VCaP (cell line): ENCODE measurements around the gene SOX15.

Source experiments
- H3K27ac ChIP-seq: fragments of 450-650 bp; 2 replicates; pipeline ENCODE4 v1.5.1; 2017
- CTCF ChIP-seq: fragments of 450-650 bp; conservative IDR thresholded peaks from 2 replicates; pipeline ENCODE4 v1.5.1; 2017; ENCODE audit warnings: mild to moderate bottlenecking, moderate library complexity

Gene SOX15

DNA sequence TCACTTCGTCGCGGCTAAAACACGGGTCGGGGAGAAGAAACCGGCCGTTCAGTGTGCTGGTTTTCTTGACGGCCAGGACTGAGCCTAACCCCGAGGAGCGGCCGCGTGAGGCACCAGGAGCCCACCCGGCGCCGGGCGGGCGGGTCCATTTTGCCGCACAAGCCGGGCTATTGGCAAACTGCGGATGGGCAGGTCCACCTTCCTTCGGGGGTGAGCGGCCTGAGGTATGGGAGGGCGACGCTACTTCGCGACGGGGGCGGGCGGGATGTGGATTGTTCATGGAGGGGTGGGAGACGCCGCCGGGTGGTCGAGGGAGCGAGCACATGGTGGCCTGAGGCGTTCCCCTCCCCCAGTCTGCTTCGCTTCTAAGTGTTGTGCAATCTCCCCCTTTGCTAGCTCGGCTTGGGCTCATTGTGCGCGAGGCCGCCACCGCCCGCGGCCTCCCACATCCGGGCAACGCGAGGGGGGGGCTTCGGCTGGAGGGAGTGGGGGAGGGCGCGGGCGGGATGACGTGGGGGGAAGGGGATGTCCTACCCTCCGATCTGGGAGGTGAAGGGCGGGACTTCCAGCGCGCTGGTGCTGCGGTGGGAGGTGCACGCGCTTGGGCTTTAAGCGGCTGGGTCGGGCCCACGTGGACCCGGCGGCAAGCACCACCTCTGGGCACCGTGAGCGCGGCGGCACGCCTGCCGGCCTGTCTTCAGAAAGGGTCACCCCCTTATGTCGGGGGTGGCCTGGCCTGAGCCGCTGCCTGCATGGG, 16.4 kb downstream of the SOX15 start:
- H3K27ac ChIP-seq, result peak overlapping the region; percentile 94
- TF ChIP-seq CTCF, result no peak

GRCh38 chr17:7572588-7573323, 17.1 kb downstream of the SOX15 start:
- TF ChIP-seq CTCF, result no peak
- H3K27ac ChIP-seq, result peak overlapping the region; percentile 94

DNA sequence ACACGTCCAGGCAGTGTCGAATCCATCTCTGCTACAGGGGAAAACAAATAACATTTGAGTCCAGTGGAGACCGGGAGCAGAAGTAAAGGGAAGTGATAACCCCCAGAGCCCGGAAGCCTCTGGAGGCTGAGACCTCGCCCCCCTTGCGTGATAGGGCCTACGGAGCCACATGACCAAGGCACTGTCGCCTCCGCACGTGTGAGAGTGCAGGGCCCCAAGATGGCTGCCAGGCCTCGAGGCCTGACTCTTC, 17.6 kb downstream of the SOX15 start:
- no peak for TF ChIP-seq CTCF
- H3K27ac ChIP-seq, result peak overlapping the region; percentile 94

DNA sequence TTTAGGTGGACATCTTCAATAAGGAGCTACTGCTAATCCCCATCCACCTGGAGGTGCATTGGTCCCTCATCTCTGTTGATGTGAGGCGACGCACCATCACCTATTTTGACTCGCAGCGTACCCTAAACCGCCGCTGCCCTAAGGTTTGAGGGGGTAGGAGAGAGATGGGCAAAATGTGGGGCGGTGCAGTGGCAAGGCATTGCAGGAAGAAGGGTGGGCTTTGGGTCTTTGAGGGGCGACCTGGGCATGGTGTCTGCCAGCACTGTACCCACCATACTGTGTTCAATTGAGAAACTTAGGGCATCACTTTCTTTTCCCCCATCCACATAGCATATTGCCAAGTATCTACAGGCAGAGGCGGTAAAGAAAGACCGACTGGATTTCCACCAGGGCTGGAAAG, 19.5 kb downstream of the SOX15 start:
- TF ChIP-seq CTCF, result no peak
- no peak overlapping the region for H3K27ac ChIP-seq

- H3K27ac ChIP-seq, result no peak overlapping the region
- no peak for TF ChIP-seq CTCF
These were observed 20.3 kb downstream of the SOX15 start for GRCh38 chr17:7569571-7569970.

- no peak for TF ChIP-seq CTCF
- peak overlapping the region; percentile 87; the same call in 1 of the 2 replicates for H3K27ac ChIP-seq
These were observed 26.6 kb downstream of the SOX15 start for GRCh38 chr17:7563115-7563869.

DNA sequence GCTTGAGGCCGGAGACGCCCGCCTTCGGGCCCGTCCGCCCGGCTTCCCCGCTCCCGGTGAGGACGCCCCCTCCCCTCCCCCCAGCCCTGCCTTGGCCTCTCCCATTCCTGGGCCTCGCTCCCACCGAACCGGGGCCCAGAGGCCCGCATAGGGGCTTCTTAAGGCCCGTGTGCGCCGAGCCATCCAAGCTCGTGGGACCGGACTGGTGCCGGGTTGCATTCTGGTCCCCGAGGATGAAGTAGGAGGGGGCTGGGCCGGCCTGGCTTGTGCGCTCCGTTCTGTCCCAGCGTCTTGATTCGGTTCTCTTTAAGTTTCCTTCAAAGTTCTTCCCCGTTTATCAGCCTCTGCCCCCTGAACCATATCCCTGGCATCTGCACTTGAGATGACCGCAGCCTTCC, 27.7 kb downstream of the SOX15 start:
- TF ChIP-seq CTCF, result no peak
- H3K27ac ChIP-seq, result peak overlapping the region; percentile 87
